ENCODE measurements around the gene CGNL1.

The CGNL1 gene

DNA sequence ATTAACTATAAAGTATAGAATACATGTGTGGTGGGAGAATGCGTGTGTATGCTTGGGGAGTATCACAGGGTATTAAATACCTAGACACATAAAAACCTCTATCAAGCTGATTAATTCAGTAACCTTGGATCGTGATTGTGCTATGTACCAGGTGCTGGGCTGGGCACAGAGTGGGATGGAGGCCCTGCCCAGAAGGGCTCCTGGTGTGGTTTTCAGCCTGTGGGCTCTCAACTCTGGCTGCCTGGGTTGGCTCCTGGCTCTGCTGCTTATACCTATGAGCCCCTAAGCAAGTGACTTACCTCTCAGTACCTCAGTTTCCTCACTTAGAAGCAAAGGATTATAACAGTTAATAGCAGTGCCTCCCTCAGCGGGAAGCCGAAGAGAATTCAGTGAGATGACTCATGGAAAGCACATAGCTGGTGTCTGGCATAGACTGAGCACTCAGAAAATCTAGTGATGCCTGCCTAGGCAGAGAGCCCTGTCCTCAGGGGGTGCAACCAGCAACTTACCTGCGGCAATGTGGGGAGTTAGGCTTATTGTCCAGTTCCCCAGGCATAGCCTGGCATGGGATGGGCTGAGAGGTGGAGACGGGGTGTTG, 124.8 kb downstream of the CGNL1 start:
- no peak for DNase-seq

DNA sequence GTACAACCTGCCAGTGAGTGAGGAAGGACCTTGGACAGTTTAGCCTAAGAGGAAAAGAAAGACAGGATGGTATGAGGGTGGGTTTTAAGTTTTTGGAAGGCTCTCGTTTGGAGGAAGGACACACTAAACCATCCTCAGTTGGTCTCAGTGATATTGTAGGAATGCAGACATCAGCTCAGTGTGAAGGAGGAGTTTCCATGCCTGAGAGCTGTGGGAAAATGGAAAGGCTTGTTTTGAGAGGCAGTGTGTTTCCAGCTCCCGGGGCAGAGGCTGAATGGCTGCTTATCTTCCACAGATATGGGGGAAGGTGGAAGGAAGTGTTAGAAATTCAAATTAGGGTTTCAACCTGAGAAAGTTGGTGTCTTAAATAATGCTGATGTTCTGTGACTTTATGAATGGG, 125.8 kb downstream of the CGNL1 start:
- DNase-seq = no peak

DNA sequence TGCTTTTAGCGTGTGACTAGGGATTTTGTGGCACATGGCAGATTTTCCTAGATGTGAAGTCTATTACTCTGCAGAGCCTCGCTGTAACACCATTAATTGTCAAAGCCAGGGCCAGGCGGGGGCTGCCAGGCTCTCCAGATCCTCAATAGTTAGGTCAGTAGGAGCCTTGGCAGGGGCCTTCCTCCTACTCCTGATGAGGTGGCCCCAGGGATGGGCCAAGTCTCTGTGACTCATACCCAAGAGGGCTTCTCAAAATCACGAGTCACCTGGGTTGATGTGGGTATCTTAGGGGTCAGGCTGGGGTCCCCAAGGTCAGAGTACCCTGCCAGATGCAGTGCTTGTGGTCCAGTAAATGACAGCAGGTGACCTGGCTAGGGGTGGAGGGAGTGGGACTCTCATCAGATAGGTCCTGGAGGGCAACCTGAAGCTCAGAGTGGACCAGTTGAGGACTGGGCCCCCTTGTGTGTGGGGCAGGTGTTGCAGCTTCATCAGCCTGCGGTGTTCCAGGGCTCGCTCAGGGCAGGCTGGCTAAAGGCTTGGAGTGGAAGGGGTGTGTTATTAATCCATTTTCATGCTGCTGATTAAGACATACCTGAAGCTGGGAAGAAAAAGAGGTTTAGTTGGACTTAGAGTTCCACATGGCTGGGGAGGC, 126.9 kb downstream of the CGNL1 start:
- DNase-seq = no peak

DNA sequence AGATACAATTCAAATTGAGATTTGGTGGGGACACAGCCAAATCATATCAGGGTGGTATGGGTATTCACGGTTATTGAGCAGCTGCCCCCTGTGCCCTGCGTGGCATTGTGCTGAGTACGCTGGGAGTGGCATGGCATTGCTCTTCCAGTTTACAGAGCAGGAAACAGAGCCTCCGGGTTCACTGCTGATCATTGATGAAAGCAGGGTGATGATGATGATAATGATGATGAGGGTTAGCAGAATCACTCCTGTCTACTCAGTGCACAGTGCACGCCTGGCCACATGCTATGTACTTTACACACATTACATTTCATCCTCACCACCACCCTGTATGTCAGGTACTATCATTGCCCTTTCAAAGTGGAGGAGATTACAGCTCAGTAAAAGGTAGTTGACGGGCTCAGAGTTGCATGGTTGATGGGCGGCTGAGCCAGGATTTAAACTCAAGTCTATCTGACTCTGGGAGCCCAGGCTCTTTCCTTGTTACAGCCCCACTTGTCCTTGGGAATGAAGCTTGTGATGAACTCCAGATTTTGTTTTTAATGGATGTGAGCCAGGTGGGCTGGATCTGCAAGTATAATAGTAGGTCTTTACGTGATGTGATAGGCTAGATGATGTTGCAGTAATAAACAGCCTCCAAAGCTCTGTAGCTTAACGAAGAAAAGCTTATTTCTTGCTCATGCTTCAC, 127.8 kb downstream of the CGNL1 start:
- no peak for DNase-seq

DNA sequence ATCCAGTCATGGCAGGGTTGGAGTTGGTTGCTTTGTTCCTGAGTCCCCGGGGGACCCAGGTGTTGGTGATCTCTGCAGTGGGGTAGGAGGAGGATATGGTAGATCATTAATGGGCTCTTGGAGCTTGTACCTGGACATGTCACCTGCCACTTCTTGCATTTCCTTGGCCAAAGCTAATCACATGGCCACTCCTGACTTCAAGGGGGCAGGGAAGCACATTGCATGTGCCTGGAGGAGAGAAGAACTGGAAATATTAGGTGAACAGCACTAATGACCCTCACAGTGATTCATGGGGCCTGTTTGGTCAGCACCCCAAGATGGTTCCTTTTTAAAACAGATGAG, 128.3 kb downstream of the CGNL1 start:
- no peak for DNase-seq

DNA sequence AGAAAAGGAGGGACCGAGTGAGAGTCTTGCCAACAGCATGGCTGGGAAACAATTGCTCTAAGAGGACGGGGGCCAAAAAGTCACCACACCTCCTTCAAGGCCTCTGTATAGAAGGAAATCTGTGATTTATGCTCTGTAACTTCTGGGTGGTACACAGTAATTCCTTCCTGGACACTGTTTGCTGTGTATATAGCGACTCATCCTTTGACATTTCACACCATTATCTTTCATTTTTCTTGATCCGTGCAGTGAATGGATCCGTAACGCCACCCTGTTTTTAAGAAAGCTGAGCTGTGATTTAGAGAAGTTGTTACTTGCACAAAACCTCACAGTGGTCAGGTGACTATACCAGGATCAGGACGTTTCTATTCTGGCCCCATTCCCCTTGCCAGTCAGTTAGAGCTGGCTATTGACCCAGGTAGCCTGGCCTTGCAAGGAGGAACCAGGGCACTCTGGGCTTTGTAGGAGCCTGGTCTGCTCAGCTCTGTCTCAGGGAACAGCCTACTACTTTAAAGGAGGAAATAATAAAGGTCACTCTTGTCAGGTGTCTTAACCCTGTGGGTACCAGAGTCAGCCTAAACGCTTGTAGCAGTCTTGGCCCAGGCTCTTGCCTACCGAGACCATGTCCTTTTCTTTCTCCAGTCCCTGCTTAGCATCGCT, 128.9 kb downstream of the CGNL1 start:
- DNase-seq = no peak

DNA sequence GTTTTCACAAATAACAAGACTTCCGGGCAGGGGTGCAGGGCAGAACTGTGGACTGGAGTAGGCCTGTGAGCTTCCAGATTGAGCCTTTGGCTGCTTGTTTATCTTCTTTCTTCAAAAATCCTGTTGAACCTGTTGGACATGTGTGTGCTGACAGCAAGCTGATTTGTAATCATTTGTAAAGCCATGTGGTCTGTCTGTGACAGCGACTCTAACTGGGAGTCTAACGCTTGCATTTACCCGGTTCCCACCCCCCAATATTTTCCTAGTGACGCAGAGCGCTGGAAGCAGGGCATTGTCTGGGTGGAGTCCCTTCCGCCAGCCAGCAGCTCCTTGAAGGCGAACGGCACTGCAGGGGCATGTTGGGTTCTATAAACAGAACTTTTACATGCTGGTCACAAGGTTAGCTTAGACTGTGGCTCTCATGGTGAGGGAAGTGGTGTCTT, 129.7 kb downstream of the CGNL1 start:
- no peak for DNase-seq

DNA sequence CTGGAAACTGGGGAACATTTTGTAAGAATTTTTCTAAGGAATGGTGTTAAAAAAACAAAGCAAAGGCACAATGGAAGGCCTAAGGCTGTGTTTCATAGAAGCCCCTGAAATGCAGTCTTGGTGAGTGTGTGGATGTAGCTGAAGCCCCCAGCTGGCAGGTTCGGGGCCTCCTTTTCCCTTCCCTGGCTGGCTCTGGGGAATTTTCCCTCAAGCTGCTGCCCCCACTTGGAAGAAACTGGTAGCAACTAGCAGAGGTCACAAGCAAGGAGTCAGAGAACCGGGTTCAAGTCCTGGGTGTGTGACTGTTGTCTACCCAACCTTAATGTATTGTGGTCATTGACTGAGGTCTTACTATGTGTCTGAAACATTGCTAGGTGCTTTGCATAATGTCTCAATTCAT, 130.1 kb downstream of the CGNL1 start:
- DNase-seq = no peak

DNA sequence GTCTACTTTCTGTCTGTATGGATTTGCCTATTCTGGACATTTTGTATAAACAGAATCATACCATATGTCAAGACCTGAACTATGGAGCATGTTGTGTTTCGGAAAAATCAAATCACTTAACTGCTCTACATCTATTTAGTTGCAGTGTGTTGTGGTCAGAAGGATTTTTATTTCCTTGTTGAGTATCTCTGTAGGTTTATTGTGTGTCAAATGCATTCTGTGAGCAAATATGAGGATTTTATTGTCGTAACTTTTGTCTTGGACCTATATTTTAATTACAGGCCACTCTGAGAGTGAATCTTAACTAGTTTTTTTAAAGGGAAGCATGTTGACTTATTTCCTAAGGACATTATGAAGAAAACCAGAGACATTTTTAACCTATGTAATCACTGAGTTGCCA, 130.8 kb downstream of the CGNL1 start:
- no peak for DNase-seq

DNA sequence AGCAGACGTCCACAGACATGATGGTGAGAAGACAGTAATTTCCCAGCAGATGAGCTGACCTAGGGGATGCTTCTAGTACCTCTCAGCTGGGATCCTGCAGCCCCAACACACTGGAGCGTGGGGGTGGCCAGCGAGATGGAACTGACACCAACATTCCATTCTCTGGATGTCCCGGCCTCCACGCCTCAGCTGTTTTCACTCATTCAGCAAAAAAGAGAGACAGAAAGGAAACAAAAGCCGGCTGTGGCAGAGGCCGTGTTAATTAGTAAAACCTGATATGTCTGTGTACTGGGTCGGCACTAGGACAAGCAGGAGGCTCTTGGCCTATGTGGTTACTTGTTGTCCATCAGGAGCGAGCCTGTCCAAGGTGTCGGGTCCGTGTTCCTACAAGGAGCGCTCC, 132.8 kb downstream of the CGNL1 start:
- no peak for DNase-seq

DNA sequence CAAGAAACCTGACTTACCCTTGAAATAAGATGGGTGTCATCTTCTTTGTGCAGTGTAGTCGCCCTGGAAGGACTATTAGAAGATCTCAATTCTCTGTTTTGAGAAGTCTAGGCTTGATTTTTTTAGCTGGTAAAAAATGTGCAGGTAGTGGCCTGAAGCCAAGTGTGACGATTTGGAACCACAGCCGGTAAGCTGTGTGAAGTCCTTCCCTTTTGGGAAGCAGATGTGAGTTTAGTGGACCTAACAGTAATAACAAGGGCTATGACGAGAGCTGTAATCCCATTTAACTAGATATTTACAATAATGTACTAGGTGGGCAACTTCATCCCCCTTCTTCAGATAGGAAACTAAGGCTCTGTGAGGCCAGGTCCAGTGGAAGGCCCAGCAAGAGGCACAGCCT, 133.7 kb downstream of the CGNL1 start:
- DNase-seq = no peak

DNA sequence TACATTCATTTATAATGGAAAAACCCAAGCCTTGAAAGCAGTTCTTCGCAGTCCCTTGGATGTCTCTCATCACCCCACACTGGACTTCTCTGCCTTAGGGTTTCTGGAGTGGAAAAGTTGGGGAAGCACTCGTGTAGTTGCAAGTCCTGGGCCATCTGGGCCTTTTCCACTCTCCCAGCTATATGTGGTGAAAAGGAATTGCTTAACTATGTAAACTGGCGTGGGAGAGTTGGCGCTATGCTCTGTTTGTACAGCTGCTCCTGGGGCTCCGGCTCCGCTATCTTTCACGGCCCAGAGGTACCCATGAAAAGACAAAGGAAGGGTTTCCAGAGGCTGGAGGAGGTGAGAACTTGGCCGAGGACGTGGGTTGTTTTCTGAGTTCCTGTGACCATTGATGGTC, 134.3 kb downstream of the CGNL1 start:
- no peak for DNase-seq

DNA sequence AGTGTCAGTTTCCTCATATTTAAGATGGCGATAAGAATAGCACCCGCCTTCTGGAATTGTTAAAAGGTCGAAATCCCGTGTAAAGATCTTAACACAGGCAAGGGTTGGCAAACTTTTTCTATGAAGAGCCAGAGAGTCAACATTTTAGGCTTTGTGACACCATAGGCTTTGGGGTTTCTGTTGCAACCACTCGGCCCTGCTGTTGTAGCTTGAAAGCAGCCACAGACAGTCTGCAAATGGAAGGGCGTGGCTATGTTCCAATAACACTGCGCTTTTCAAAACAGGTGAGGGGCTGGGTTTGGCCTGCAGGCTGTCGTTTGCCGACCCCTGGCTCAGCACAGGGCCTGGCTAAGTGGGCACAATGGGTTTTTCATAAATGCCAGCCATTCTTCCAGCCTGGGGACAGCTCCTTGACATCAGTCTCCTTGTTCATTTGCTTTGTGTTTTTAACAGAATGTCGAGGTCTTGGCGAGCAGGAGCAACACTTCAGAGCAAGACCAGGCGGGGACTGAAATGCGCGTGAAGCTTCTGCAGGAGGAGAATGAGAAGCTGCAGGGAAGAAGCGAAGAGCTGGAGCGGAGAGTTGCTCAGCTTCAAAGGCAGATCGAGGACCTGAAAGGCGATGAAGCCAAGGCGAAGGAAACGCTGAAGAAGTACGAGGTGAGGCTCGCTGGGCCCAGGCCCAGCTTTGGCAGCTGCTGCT, 140.2 kb downstream of the CGNL1 start:
- DNase-seq = no peak

DNA sequence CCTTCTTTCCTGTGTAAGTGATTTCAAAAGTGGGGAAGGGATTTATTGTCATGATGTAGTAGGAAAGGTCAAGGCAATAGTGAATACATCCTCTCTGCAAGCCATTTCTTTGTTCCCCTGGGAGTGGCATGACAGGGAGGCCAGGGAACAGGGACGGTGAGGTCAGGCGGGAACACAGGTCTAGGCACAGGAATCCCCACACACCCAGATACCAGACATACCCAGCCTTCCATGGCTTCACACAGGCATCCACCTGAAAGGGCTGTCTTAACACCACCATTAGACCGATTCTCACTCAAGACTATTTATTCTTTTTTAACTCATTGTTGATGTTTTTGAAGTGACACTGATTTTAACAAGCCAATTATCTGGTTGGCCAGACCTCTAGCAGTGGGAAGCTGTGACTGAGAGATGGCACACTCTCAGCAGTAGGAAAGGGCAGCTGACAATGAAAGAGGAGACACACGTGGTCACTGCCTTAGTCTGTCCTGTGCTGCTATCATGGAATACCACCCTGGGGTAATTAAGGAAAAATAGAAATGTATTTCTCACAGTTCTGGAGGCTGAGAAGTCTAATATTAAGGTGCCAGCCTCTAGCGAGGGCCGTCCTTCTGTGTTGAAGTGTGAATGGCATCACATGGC, 140.8 kb downstream of the CGNL1 start:
- DNase-seq = no peak

DNA sequence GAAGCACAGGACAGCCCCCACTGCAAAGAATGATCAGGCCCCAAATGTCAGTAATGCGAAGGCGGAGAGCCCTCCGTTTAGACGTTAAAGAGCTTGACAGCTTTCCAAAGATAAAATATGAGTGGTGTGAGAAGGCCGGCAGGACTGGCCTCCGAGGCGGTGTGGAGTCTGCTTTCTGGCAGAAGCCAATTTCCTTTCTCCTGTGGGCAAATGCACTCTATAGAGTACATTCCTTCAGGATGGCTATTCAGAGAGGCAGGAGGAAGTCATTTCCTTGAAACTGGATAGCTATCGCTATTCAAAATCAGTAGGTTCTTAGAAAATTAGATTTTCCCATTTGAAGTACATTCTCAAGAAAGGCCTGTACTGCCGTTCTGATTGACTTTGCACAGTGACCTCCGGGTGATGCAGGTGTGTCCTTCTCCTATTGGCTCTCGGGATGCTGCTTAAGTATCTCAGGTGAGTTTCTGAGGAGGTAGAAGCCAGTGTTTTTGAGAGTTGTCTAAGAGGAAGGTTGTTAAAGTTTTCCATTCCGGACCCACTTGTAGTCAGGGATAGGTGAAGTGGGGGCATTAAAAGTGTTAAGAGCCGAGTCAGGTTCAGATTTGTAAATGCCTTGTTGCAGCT, 142.6 kb downstream of the CGNL1 start:
- DNase-seq = no peak

DNA sequence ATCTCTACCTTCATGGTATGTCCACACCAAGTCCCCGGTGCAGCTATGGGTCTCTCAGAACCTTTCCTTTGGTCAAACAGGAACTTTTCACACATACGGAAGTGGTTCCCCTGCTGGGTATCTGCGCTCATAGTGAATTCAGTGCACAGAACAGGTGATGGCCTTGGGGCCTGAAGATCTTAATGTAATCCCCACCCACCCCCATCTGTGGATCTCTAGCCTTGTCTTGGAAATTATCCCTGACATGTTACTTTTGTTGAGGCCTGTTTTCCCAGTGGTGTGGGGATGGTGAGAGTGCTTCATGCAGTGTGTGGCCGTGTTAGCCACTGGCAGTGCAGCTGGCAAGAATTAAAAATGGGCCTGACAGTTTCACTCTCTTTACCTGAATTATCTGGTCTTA, 143.5 kb downstream of the CGNL1 start:
- no peak for DNase-seq

DNA sequence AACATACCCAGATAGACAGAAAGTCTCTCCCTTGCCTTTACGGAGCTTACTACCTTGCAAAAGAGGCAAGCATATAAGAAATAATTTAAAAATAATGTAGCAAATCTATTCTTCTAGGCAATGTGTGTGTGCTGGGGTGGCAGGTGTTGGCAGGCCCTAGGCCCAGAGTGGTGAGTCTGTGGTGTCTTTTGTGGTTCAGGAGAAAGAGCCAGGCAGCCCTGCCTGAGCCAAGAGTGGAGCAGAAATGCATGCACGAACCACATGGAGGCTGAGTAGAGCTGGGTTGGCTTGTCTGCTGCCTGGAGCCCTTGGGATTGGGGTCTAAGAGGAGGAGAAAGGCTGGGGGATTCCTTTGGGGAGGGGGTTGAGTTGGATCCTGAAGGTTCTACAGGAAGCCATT, 145.2 kb downstream of the CGNL1 start:
- no peak for DNase-seq

DNA sequence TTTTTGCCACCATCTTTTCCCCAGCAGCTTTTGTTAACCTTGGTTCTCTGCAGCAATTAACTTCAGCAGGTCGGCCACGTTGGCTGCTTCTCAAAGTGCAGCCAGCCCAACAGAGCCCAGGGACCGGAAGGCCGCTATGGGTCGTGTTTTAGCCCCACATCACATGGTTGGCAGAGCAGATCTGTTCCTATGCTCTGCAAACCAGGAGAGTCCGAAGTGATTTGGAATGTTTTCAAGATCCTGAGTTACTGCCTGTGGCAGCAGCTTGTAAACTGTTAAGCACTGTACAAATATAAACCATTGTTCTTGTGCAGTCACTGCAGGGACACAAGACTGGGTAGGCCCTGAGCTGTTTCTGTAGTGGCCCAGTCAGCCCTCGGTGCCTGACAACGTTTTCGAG, 145.8 kb downstream of the CGNL1 start:
- no peak for DNase-seq

DNA sequence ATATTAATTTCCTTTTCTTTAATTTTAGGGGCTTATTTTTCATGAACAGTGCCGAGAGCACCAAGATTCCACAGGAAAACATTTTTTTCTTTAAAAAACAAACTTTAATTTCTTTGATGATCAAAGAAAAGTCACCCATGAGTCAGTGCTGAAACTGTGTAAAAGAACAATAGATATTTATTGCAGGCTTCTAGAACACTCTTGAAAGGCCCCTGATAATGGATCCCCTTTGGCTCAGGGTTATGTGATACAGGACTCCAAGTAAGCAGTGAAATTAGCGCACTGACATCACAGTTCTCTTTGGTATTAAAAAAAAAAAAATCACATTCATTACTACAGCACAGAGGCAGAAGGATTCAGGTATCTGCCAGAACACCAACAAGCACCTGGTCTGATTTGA, 149.3 kb downstream of the CGNL1 start:
- no peak for DNase-seq

DNA sequence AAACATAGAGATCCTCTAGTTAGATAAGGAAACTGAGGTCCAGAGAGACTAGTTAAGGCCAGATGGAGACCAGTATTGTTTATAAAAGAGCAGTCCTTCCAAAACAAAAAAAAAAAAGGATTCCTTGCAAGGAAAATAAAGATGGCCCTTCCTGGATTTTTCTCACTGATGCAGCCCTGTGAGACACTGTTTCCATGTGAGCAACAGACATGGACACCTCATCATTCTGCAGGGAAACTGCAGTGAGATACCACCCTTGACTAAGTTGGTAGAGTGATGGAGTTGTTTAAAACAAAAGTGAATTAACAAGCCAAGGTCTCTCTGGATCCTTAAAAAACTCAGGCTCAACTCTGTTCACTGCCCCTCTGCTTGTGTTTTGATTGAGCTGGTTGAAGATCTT, 149.8 kb downstream of the CGNL1 start:
- no peak for DNase-seq

DNA sequence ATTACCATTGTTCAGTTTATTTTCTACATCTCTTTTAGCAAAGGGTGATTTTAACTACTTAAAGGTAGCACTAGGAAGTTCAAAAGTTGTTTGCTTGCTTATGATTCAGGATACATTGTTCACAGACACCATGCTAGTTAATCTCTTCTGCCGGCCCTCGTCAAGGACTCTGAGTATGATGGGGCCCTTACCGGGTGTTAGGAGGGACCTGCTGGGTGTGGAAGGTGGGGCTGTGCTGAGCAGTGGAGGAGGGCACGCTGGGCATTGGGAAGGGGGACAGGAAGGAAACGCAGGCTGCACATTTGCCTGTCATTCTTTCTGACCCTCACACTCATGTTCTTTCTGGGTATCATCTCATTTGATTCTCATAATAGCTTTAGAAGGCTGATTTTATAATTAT, 150.3 kb downstream of the CGNL1 start:
- DNase-seq = no peak

DNA sequence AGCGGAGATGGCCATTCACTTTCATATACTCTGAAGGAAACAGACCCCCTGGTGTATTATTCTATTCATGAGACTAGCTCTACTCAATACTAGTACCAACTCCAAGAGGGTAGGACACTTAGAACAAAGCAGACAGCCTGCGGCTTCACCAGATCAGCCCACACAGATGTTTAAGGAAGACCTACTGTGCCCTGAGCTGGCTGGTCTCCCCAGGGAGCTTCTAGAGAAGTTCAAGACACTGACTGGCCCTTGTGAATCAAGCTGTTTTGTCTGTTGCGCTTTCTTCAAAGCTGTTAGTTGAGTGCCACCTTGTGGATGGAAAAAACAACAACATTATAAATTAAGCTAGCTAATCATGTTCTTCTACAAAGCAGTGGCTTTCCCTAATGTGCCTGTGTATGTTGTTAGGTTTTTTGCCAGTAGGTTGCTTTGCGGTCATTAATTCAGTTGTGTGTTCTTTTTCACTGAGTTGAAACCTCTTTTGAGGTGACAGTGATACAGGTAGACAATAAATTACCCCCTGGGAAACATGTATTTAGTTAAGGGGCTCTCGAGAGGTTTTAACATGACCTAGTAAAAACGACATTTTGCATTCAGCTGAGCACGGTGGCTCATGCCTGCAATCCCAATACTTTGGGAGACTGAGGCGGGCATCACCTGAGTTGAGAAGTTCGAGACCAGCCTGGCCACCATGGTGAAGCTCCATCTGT, 151.2 kb downstream of the CGNL1 start:
- DNase-seq = peak in 1 of 5 donors; percentile 36

All from T-helper 1 cell (primary cell).